ENCODE results near the gene NOTUM. TPM values are rescaled to one million over a fixed set of nuclear protein-coding genes. Genes with fewer than 3 reads are reported as not detected.

NOTUM gene
- total and polyA plus RNA-seq, 2 of the 4 experiments (the other 2 are of a cell fraction), result 0.05 TPM; not detected in 1

DNA sequence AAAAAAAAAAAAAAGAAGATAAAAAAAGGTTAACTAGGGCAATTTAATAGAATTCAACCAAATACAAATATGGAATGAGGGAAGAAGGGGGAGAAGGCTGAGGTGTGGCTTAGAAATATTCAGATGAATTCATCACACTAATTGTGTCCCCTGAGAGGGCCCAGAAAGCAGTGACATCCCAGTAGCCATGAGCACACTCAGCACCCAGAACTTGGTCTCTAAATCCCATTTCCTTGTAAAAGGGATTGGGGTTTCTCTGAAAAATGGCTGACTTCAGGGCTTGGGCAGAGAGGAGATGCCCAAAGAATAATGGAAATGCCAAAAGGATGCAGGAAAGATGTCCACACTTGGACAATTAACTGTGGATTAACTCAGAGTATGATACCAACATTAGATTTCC lies 12.4 kb upstream of the NOTUM start:
- no TSS peak for BruUV-seq (replicated peaks)
- in situ Hi-C loops (cut with MboI; ENCODE audit: low sequenced_read_pairs), result no loop called here
- no peak overlapping the region for H3K14ac ChIP-seq (replicated peaks; ENCODE audit: low read depth, low read length)

More for the DNA sequence above, 12.4 kb upstream of the NOTUM start:
- Histone ChIP-seq H3K9me1 (ENCODE audit: insufficient read depth, low read length) (peaks cover 7% of the 10 kb centered on the region), H2BK20ac (ENCODE audit: low read depth, low read length) (no peak overlapping the region), H3K4ac (ENCODE audit: low read depth, low read length) (no peak overlapping the region), H2BK15ac (ENCODE audit: low read depth, low read length) (no peak overlapping the region), H3K79me1 (ENCODE audit: low read depth in 1 of 2, low read length in 2 of 2) (peaks cover under 1 to 12% of the 10 kb centered on the region in 2 experiments; a peak in 2 of 4 replicates), H4K20me1 (ENCODE audit: insufficient read depth, low read length) (no peaks in the 10 kb centered on the region), H2BK5ac (ENCODE audit: low read depth, low read length, poor library complexity, severe bottlenecking) (no peak overlapping the region), H3K23ac (ENCODE audit: low read depth, low read length) (no peak overlapping the region), H2AK5ac (ENCODE audit: low read depth, low read length) (no peak overlapping the region), H3K56ac (ENCODE audit: extremely low read depth, insufficient read depth, low read length) (no peak overlapping the region), H4K8ac (ENCODE audit: low read depth in 2 of 2, low read length in 2 of 2) (no peak overlapping the region), H4K91ac (ENCODE audit: insufficient read depth, low read depth, low read length) (no peak overlapping the region), H3K9ac (ENCODE audit: low read depth, low read length) (no peak overlapping the region), H2AK9ac (replicated peaks; ENCODE audit: low read depth, low read length, poor library complexity) (no peak overlapping the region), H2BK120ac (ENCODE audit: low read depth, low read length) (no peak overlapping the region), H4K5ac (ENCODE audit: low read depth, low read length) (no peak overlapping the region), H3K18ac (ENCODE audit: low read depth, low read length) (no peak overlapping the region), H3K9me3 (ENCODE audit: control insufficient read depth, insufficient read depth, low read length) (peaks cover 3% of the 10 kb centered on the region), H2AFZ (replicated peaks; ENCODE audit: low read length, poor library complexity) (no peak overlapping the region), H3K4me3 (ENCODE audit: insufficient read depth, low read depth, low read length) (no peak overlapping the region), H3K4me2 (ENCODE audit: low read depth, low read length) (no peak overlapping the region), H3K4me1 (ENCODE audit: control insufficient read depth, insufficient read depth, low read length) (peaks cover 3% of the 10 kb centered on the region), H3K27me3 (ENCODE audit: control insufficient read depth, insufficient read depth, low read length) (no peaks in the 10 kb centered on the region; the same call in 1 of the 2 replicates), H3K36me3 (ENCODE audit: control insufficient read depth, insufficient read depth, low read length) (no peaks in the 10 kb centered on the region), H3K27ac (ENCODE audit: insufficient read depth, low read length) (no peak overlapping the region)
- TF ChIP-seq, protein P1, sequence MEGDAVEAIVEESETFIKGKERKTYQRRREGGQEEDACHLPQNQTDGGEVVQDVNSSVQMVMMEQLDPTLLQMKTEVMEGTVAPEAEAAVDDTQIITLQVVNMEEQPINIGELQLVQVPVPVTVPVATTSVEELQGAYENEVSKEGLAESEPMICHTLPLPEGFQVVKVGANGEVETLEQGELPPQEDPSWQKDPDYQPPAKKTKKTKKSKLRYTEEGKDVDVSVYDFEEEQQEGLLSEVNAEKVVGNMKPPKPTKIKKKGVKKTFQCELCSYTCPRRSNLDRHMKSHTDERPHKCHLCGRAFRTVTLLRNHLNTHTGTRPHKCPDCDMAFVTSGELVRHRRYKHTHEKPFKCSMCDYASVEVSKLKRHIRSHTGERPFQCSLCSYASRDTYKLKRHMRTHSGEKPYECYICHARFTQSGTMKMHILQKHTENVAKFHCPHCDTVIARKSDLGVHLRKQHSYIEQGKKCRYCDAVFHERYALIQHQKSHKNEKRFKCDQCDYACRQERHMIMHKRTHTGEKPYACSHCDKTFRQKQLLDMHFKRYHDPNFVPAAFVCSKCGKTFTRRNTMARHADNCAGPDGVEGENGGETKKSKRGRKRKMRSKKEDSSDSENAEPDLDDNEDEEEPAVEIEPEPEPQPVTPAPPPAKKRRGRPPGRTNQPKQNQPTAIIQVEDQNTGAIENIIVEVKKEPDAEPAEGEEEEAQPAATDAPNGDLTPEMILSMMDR (conservative IDR thresholded peaks at IDR 0.05; ENCODE audit: low read depth, low read length), result no peak
- no peak for TF ChIP-seq FOS (IDR thresholded peaks at IDR 0.05; ENCODE audit: low read depth, low read length)
- CTCF ChIA-PET, result no interaction called here
- POLR2A ChIA-PET (ENCODE audit: unreplicated experiment), result no interaction called here
- dilution Hi-C loops (cut with HindIII; ENCODE audit: low sequenced_read_pairs, unreplicated experiment) (no loop called here), intact Hi-C loops (cut with micrococcal nuclease) (no loop called here)
- DNase-seq, result no peak
- ATAC-seq (ENCODE audit: low read depth), result no peak
